Right cardiac atrium (tissue), 5 donors: ENCODE data around the gene EFNA3. TPM values are rescaled to one million over a fixed set of nuclear protein-coding genes. Genes with fewer than 3 reads are reported as not detected.

ENCODE experiments used
- ATAC-seq, 2 donors: fragments of 200-7000 bp; cut with Tn5 transposase; one replicate each; pipeline versions ENCODE4 v1.8.0 to v1.9.1; 2020; ENCODE audit warnings: moderate library complexity in 2 of 2, mild to moderate bottlenecking in 1 of 2
- DNase-seq, 3 donors: peaks; one replicate each; pipeline ENCODE4 v3.0.0-alpha.2; 2020
- H3K27ac ChIP-seq: one replicate; pipeline ENCODE4 v1.5.1; 2013; ENCODE audit warnings: mild to moderate bottlenecking, low read length, control low read depth, moderate library complexity
- H3K27me3 ChIP-seq: one replicate; pipeline ENCODE4 v1.6.1; 2013; ENCODE audit not compliant: control insufficient read depth, insufficient read depth
- H3K4me1 ChIP-seq: one replicate; pipeline ENCODE4 v1.6.1; 2013; ENCODE audit warnings: low read length; ENCODE audit not compliant: control insufficient read depth, insufficient read depth
- H3K4me3 ChIP-seq: one replicate; pipeline ENCODE4 v1.5.1; 2013; ENCODE audit warnings: low read length, control low read depth
- H3K9me3 ChIP-seq: one replicate; pipeline ENCODE4 v1.6.1; 2013; ENCODE audit warnings: low read length; ENCODE audit not compliant: control insufficient read depth
- WGBS: extraction: QIAGEN DNeasy Blood & Tissue Kit; methylation state at CpG from one replicate; pipeline ENCODE4 v1.1.7; 2013; 5-methylcytosine and 5-hydroxymethylcytosine counted together
- intact Hi-C, 4 donors: fragments of 100-400 bp; cut with DNase I; formaldehyde crosslinking; loops; one replicate each; pipeline versions ENCODE4 v1.11.0 to v1.14.0; 2022 to 2023
- polyA plus RNA-seq: library from polyadenylated mRNA; stranded (reverse); fragments of 200-250 nt; gene quantifications from one replicate; pipeline ENCODE4 v1.2.3, GENCODE V29; 2013
- total RNA-seq, 4 donors: library from RNA; stranded (reverse); fragmentation: NEBNext Ultra II Directional; extraction: Animal tissue kit (Norgen Biotek cat#: 25700); gene quantifications; one replicate each; pipeline ENCODE4 v1.2.1, GENCODE V29; 2021
- donor health status: healthy with polysubstance abuse.
- donor health status: DM: no; HTN: yes; CAD: no.
- donor health status: DM: no; HTN: no; CAD: no.
- donor health status: DM: no; HTN: yes; CAD: no; lungs with severe emphysema.
- donor health status: DM: yes; HTN: yes; CAD: no.

EFNA3 gene
- total and polyA plus RNA-seq, 5 donors = 0.78 to 1.9 (median 1.2) TPM

GRCh38 chr1:155079210-155079486 is 511 bp downstream of the EFNA3 start:
- intact Hi-C loops = loop anchor here in 1 of 4 donors (10.0 kb wide), 1 partner anchor 524 kb away; the partner anchor contains the start of gene UBE2Q1
- Histone ChIP-seq H3K9me3 (no peaks in the 10 kb centered on the region), H3K4me3 (peak overlapping the region; percentile 43), H3K27ac (no peak overlapping the region), H3K4me1 (peaks cover 3% of the 10 kb centered on the region), H3K27me3 (no peaks in the 10 kb centered on the region)
- WGBS = 3% methylated on average over 10 of the region's 10 CpGs
- DNase-seq (no peak), ATAC-seq (peak in 1 of 2 donors; percentile 2)

DNA sequence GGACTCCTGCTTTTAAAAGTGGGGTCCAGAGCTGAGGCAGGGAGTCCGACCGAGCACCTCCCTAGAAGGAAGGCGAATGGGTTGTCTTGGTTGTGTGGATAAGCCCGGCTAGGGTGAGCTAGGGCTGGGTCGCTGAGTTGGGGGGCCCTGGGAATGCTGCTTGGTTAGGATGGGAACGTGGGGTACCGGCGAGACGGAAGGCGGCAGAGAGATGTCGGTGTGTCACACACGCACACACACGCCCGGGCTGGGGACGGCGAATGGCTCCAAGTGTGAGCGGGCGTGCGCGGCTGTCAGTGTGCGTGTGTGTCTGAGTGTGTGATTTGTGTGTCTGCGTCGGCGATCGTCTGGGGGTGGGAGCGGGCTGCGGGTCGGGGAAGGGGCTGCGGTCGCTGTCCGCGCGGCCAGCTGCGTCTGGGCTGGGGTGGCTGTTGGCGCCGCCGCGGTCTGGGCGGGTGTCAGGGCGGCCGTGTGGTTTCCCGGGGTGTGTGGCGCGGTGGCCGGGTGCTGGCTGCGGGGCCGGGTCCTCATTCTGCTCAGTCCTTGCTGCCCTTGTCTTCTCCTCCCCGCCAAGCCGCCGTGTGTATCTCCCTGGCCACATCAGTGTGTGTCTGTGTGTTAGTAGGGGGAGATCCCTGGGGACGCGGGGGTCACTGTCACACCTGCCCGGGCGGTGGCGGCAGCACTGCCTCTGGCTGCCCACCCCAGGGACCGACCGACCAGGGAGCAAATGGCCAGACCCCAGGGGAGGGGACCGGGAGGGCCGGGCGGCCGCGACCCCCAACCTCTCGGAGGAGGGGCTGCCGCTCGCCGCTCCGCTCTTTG is 1.1 kb downstream of the EFNA3 start:
- Histone ChIP-seq H3K4me1 (peaks cover 3% of the 10 kb centered on the region), H3K27me3 (no peaks in the 10 kb centered on the region), H3K9me3 (no peaks in the 10 kb centered on the region), H3K4me3 (peak overlapping the region; percentile 1), H3K27ac (no peak overlapping the region)
- DNase-seq (peak in 2 of 3 donors; percentile 70 to 73), ATAC-seq (no peak)
- WGBS = under 1% methylated on average over 67 of the region's 67 CpGs
- intact Hi-C loops = loop anchor here in 2 of 4 donors (5.0 to 10.0 kb wide), 2 partner anchors 32 to 525 kb away; partner anchors contain the start of gene UBE2Q1 (in 1 of the 2)

GRCh38 chr1:155080312-155081228 is 1.9 kb downstream of the EFNA3 start:
- peak overlapping the region; percentile 8 for H3K4me3 ChIP-seq
- DNase-seq (peak in 2 of 3 donors; percentile 62 to 68), ATAC-seq (no peak)
- under 1% methylated on average over 71 of the region's 71 CpGs for WGBS
- H3K4me1 ChIP-seq = peaks cover 3% of the 10 kb centered on the region
- intact Hi-C loops = loop anchor here in 1 of 4 donors (5.0 kb wide), 1 partner anchor 33 kb away; no protein-coding TSS in a partner anchor
- H3K27ac ChIP-seq = no peak overlapping the region
- H3K9me3 ChIP-seq = no peaks in the 10 kb centered on the region
- H3K27me3 ChIP-seq = no peaks in the 10 kb centered on the region

DNA sequence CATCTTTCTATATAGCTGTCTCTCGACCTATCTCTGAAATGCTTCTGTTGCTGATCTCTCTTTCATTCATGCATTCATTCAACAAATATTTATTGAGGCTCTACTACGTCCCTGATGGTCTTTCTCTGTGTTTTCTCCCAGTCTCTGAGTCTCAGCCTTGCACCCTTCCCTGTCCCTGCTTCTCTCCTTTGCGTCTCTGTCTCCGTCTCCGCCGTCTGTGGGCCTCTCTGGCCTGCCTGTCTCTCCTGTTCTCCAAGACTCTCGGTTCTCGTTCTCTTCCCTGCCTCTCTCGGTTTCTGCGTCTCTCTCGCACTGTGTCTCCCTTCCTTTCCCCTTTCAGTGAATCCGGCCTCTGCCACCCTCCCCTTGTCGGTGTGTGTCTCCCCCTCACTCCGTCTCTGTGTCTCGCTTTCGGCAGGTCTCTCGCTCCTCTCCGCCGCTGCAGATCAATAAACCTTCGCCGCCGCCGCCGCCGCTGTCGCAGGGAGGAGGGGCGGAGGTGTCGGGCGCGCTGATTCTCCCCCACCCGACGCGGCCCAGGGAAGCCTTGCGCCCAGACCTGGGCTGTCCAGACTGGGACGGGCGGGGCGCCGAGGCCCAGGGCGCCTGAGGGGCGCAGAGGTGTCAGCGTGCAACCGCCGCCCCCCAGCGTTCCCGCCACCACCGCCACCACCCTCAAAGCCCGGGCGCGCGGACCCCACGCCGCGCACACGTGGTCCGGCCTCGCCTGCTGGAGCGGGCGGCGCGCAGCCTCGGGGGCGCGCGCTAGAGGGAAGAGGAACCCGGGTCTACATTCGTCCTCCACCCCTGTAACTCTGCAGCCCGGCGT is 3.0 kb downstream of the EFNA3 start:
- intact Hi-C loops = loop anchor here in 2 of 4 donors (2.0 to 5.0 kb wide), 2 partner anchors 15 to 34 kb away; no protein-coding TSS in a partner anchor
- H3K4me1 ChIP-seq = peaks cover 3% of the 10 kb centered on the region
- no peaks in the 10 kb centered on the region for H3K9me3 ChIP-seq
- H3K4me3 ChIP-seq = peak overlapping the region; percentile 18
- H3K27ac ChIP-seq = no peak overlapping the region
- no peak for ATAC-seq
- WGBS = 3% methylated on average over 68 of the region's 68 CpGs
- H3K27me3 ChIP-seq = no peaks in the 10 kb centered on the region
- peak in 2 of 3 donors; percentile 54 to 60 for DNase-seq

GRCh38 chr1:155082301-155083051 is 3.8 kb downstream of the EFNA3 start:
- Histone ChIP-seq H3K27ac (no peak overlapping the region), H3K4me3 (peak overlapping the region; percentile 18)
- WGBS = 5% methylated on average over 36 of the region's 36 CpGs

GRCh38 chr1:155083052-155083541 is 4.5 kb downstream of the EFNA3 start:
- WGBS = 70% methylated on average over 6 of the region's 6 CpGs
- Histone ChIP-seq H3K4me1 (peaks cover 3% of the 10 kb centered on the region), H3K27me3 (no peaks in the 10 kb centered on the region), H3K9me3 (no peaks in the 10 kb centered on the region), H3K27ac (no peak overlapping the region), H3K4me3 (no peak overlapping the region)
- DNase-seq = peak in 1 of 3 donors; percentile 36
- no peak for ATAC-seq
- intact Hi-C loops = loop anchor here in 2 of 4 donors (2.0 to 5.0 kb wide), 2 partner anchors 16 to 36 kb away; no protein-coding TSS in a partner anchor

More at GRCh38 chr1:155082301-155083051, 3.8 kb downstream of the EFNA3 start:
- DNase-seq (peak in 1 of 3 donors; percentile 55), ATAC-seq (no peak)
- H3K27me3 ChIP-seq = no peaks in the 10 kb centered on the region
- H3K4me1 ChIP-seq = peaks cover 3% of the 10 kb centered on the region
- no peaks in the 10 kb centered on the region for H3K9me3 ChIP-seq
- intact Hi-C loops = loop anchor here in 2 of 4 donors (2.0 to 5.0 kb wide), 2 partner anchors 16 to 35 kb away; no protein-coding TSS in a partner anchor

DNA sequence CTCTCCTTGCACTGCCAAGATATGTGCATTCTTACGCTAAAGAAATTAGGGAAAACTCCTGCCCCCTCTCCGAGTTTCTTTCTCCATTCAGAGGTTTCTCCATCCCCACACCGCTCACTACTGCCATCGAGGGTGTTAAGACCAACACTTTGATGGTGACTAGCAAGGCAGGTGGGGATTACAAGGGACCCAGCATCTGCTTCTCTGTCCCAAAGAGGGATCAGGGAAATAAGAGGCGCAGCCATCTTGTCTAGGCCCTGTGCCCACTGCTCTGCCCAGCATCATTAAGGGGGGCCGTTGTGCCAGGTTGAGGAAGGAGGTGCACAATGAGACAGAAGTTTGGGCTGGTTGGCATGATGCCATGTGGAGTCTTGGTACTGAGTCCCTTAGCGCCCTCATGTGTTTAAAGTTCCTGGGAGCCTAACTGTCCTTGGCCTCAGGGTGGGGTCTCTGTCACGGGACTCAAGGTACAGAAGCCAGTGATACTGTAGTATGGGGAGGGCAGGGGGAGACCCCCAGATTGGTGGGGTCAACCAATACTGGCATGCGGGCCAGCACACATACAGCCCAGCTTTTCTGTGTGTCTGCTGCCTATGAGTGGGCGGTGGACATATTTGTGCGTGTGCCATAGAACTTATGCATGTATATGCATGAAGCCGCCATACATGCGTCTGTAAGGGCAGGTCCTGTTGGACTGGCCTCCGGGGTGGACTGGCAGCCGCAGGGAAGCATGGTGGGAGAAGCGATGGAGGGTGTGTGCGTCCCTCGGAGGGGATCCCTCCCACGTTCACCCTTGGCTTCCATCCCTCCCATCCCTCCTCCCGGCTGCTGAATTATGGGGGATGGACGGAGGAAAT is 5.5 kb downstream of the EFNA3 start:
- Histone ChIP-seq H3K27me3 (no peaks in the 10 kb centered on the region), H3K4me1 (peaks cover 3% of the 10 kb centered on the region), H3K27ac (no peak overlapping the region), H3K9me3 (no peaks in the 10 kb centered on the region), H3K4me3 (peak overlapping the region; percentile 76)
- intact Hi-C loops = loop anchor here in 2 of 4 donors (2.0 to 5.0 kb wide), 2 partner anchors 17 to 37 kb away; no protein-coding TSS in a partner anchor
- ATAC-seq = peak in 1 of 2 donors; percentile 4
- 28% methylated on average over 21 of the region's 21 CpGs for WGBS
- peak in 2 of 3 donors; percentile 53 to 74 for DNase-seq

DNA sequence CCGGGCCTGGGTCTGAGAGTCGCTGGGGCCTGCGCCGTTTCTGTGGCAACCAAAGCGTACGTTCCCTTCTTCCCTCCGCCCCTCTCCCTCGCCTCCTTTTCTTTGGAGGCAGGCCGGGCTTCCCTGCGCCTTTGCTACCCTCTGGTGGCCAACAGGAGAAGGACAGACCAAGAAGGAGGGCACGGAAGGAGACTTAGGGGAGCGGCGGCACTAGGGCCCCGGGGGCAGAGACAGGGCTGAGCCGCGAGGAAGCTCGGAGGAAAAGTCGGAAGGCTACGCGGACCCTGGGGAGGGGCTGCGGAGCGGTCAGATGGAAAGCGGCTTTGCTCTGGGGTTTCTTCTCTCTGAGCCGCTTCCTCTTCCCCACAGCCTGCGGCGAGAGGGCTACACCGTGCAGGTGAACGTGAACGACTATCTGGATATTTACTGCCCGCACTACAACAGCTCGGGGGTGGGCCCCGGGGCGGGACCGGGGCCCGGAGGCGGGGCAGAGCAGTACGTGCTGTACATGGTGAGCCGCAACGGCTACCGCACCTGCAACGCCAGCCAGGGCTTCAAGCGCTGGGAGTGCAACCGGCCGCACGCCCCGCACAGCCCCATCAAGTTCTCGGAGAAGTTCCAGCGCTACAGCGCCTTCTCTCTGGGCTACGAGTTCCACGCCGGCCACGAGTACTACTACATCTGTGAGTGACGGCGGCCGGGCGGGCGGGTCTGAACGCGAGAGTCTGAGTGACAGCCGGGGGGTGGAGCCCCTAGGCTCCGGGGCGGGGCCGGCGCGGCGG is 6.3 kb downstream of the EFNA3 start:
- peak overlapping the region; percentile 76 for H3K4me3 ChIP-seq
- peak; percentile 91 to 92 for ATAC-seq

More for the DNA sequence above, 6.3 kb downstream of the EFNA3 start:
- under 1% methylated on average over 67 of the region's 67 CpGs for WGBS
- peak; percentile 93 to 98 (median 96) for DNase-seq
- H3K9me3 ChIP-seq = no peaks in the 10 kb centered on the region
- intact Hi-C loops = loop anchor here in 1 of 4 donors (5.0 kb wide), 1 partner anchor 38 kb away; no protein-coding TSS in a partner anchor
- H3K27me3 ChIP-seq = no peaks in the 10 kb centered on the region
- peaks cover 3% of the 10 kb centered on the region for H3K4me1 ChIP-seq
- peak overlapping the region; percentile 89 for H3K27ac ChIP-seq
